Heart left ventricle (tissue), 13 donors: Measurements from ENCODE around the gene LRRTM4.

Source experiments
- POLR2A ChIP-seq, 2 donors: fragments of 450-650 bp; IDR thresholded peaks; one replicate each; pipeline ENCODE4 v1.6.1; 2017; ENCODE audit warnings: antibody characterized with exemption in 2 of 2, mild to moderate bottlenecking in 2 of 2, moderate library complexity in 2 of 2
- TF ChIP-seq, protein P1 (sequence below), 12 donors: fragments of 200-600 bp; sonication (generic) in 4 of 12; IDR thresholded peaks; one replicate each; pipeline versions ENCODE4 v1.5.0 to v1.8.0; 2018 to 2022; ENCODE audit warnings: antibody characterized with exemption in 12 of 12, mild to moderate bottlenecking in 5 of 12
- donor health status: ischemic (EF 13 %, LVEDD 7.1; RV severe dilation, severe dysfunction).
- donor health status: DM: no; HTN: yes; CAD: no.
- donor health status: DM: no; HTN: no; CAD: no.
- donor health status: ischemic (EF 25% LVEDD 6.9; RV normal size, moderate dysfunction).
- donor health status: ischemic (EF 25% LVEDD 5.7; RV mildly dilated, moderate dysfunction).
- donor health status: ischemic (EF 35%, LVEDD 5.7; RV mildly dilated, moderate dysfunction).
- donor health status: nonischemic (EF 11% LVEDD 7.7; RV severe dilation, severe dysfunction).
- donor health status: DM: yes; HTN: yes; CAD: no.
- donor health status: PGD.
- donor health status: ischemic (EF 29% LVEDD 5.4; RV normal size, mild dysfunction).
- donor health status: nonischemic (EF 23%, LVEDD 6.1; RV moderate dilation, normal function).

DNA sequence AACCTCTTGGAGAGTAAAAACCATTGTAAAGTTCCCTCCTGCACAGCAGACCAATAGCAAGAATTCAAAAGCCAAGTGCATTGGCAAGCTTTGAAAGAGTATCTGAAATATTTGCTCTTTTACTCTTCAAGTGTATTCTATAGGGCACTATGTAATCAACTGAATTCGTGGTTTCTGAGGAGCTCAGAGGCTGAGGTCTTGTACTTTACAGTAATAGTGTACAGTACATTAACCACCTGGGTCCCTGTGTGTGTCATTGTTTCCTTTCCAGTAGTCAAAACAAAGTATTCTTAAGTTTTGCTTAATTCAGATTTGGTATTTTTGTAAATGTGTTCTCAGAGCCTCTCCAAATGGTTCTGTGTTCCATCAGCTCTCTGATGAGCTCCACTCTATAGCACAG, 769.7 kb downstream of the LRRTM4 start:
- TF ChIP-seq POLR2A (IDR thresholded peaks at IDR 0.05), result no peak
- TF ChIP-seq, protein P1, sequence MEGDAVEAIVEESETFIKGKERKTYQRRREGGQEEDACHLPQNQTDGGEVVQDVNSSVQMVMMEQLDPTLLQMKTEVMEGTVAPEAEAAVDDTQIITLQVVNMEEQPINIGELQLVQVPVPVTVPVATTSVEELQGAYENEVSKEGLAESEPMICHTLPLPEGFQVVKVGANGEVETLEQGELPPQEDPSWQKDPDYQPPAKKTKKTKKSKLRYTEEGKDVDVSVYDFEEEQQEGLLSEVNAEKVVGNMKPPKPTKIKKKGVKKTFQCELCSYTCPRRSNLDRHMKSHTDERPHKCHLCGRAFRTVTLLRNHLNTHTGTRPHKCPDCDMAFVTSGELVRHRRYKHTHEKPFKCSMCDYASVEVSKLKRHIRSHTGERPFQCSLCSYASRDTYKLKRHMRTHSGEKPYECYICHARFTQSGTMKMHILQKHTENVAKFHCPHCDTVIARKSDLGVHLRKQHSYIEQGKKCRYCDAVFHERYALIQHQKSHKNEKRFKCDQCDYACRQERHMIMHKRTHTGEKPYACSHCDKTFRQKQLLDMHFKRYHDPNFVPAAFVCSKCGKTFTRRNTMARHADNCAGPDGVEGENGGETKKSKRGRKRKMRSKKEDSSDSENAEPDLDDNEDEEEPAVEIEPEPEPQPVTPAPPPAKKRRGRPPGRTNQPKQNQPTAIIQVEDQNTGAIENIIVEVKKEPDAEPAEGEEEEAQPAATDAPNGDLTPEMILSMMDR (IDR thresholded peaks at IDR 0.05), result no peak
